ENCODE results near the gene GLB1L2. TPM values are rescaled to one million over a fixed set of nuclear protein-coding genes. Genes with fewer than 3 reads are reported as not detected.

GLB1L2 gene
- total RNA-seq, 4 donors from 2014 or later = 13.4 to 31.6 (median 25.8) TPM

GRCh38 chr11:134379241-134379640, 47.5 kb downstream of the GLB1L2 start:
- Histone ChIP-seq H3K27ac (no peak overlapping the region), H3K9me3 (no peaks in the 10 kb centered on the region), H3K4me3 (replicated peaks in 1 of 3) (no peak overlapping the region), H3K27me3 (no peaks in the 10 kb centered on the region), H3K36me3 (no peaks in the 10 kb centered on the region), H3K4me1 (no peaks in the 10 kb centered on the region)
- DNase-seq = no peak
- TF ChIP-seq CTCF (IDR thresholded peaks at IDR 0.05) (no peak), POLR2A (IDR thresholded peaks at IDR 0.05) (no peak)
- 87 to 89% methylated on average over 2 of the region's 2 CpGs for WGBS, 2 donors
- intact Hi-C loops (cut with DNase I) = no loop called here

- Histone ChIP-seq H3K9me3 (no peaks in the 10 kb centered on the region), H3K4me1 (no peaks in the 10 kb centered on the region), H3K27ac (no peak overlapping the region), H3K4me3 (replicated peaks in 1 of 3) (no peak overlapping the region), H3K36me3 (no peaks in the 10 kb centered on the region), H3K27me3 (no peaks in the 10 kb centered on the region)
- TF ChIP-seq CTCF (IDR thresholded peaks at IDR 0.05) (no peak), POLR2A (IDR thresholded peaks at IDR 0.05) (no peak)
- 89 to 92% methylated on average over 11 to 12 of the region's 12 CpGs for WGBS, 2 donors
- no peak for DNase-seq
- intact Hi-C loops (cut with DNase I) = no loop called here
Measured at GRCh38 chr11:134380229-134380628, 48.4 kb downstream of the GLB1L2 start.

- intact Hi-C loops (cut with DNase I) = no loop called here
Measured at GRCh38 chr11:134380785-134381184, 49.0 kb downstream of the GLB1L2 start.

GRCh38 chr11:134382257-134382656, 50.5 kb downstream of the GLB1L2 start:
- TF ChIP-seq CTCF (IDR thresholded peaks at IDR 0.05) = no peak
- TF ChIP-seq POLR2A (IDR thresholded peaks at IDR 0.05) = no peak
- H3K4me3 ChIP-seq (replicated peaks in 1 of 3) = no peak overlapping the region
- no peak overlapping the region for H3K27ac ChIP-seq
- no peak for DNase-seq
- no peaks in the 10 kb centered on the region for H3K4me1 ChIP-seq
- intact Hi-C loops (cut with DNase I) = no loop called here
- WGBS, 2 donors = 79 to 92% methylated on average over 8 of the region's 8 CpGs
- no peaks in the 10 kb centered on the region for H3K36me3 ChIP-seq
- H3K9me3 ChIP-seq = no peaks in the 10 kb centered on the region
- no peaks in the 10 kb centered on the region for H3K27me3 ChIP-seq

More at GRCh38 chr11:134380785-134381184, 49.0 kb downstream of the GLB1L2 start:
- DNase-seq = no peak
- H3K27me3 ChIP-seq = no peaks in the 10 kb centered on the region
- TF ChIP-seq CTCF (IDR thresholded peaks at IDR 0.05) (no peak), POLR2A (IDR thresholded peaks at IDR 0.05) (no peak)
- H3K36me3 ChIP-seq = no peaks in the 10 kb centered on the region
- no peaks in the 10 kb centered on the region for H3K4me1 ChIP-seq
- no peaks in the 10 kb centered on the region for H3K9me3 ChIP-seq
- H3K27ac ChIP-seq = no peak overlapping the region
- WGBS, 2 donors = 68 to 74% methylated on average over 4 of the region's 4 CpGs
- no peak overlapping the region for H3K4me3 ChIP-seq (replicated peaks in 1 of 3)

GRCh38 chr11:134382830-134383229, 51.0 kb downstream of the GLB1L2 start:
- Histone ChIP-seq H3K36me3 (no peaks in the 10 kb centered on the region), H3K27me3 (no peaks in the 10 kb centered on the region), H3K27ac (no peak overlapping the region), H3K4me3 (replicated peaks in 1 of 3) (no peak overlapping the region), H3K4me1 (no peaks in the 10 kb centered on the region), H3K9me3 (no peaks in the 10 kb centered on the region)
- TF ChIP-seq CTCF (IDR thresholded peaks at IDR 0.05) (no peak), POLR2A (IDR thresholded peaks at IDR 0.05) (no peak)
- intact Hi-C loops (cut with DNase I) = no loop called here
- DNase-seq = no peak
- WGBS, 2 donors = 95 to 98% methylated on average over 14 to 24 of the region's 24 CpGs

All from thyroid gland (tissue), 4 donors.